Activated T-helper 1 cell treated with anti-CD3 and anti-CD28 coated beads, Interleukin-12 subunit alpha, Interleukin-12 subunit beta, Interleukin-2, Interleukin-4 antibody, amounts not matched to agents 30 ng/mL and 10 ng/mL and 1 ng/mL, durations not matched to agents 14 hours and 24 hours and 36 hours (primary cell): Measurements from ENCODE around the gene DRAM1. TPM values are rescaled to one million over a fixed set of nuclear protein-coding genes. Genes with fewer than 3 reads are reported as not detected.
A peak's percentile ranks its signal among the peaks of the same experiment; 100 is the strongest.

ENCODE experiments used
- DNase-seq: peaks from one replicate; pipeline ENCODE4 v3.0.0; 2021; ENCODE audit warnings: low spot score
- H3K27ac Mint-ChIP-seq: one replicate; pipeline ENCODE4 v1.8.0; 2021; ENCODE audit warnings: mild to moderate bottlenecking, mixed read lengths
- H3K27me3 Mint-ChIP-seq: one replicate; pipeline ENCODE4 v1.8.0; 2022; ENCODE audit warnings: mild to moderate bottlenecking, moderate library complexity, mixed read lengths; ENCODE audit not compliant: insufficient read depth
- H3K36me3 Mint-ChIP-seq: one replicate; pipeline ENCODE4 v1.8.0; 2021; ENCODE audit warnings: low read depth, mixed read lengths
- H3K4me1 Mint-ChIP-seq: one replicate; pipeline ENCODE4 v1.8.0; 2021; ENCODE audit warnings: low read depth, mixed read lengths
- H3K4me3 Mint-ChIP-seq: one replicate; pipeline ENCODE4 v1.8.0; 2021; ENCODE audit warnings: mild to moderate bottlenecking, moderate library complexity, mixed read lengths
- H3K9me3 Mint-ChIP-seq: one replicate; pipeline ENCODE4 v1.8.0; 2021; ENCODE audit warnings: mixed read lengths
- intact Hi-C: fragments of 100-400 bp; cut with micrococcal nuclease; formaldehyde crosslinking; loops from one replicate; pipeline ENCODE4 v1.15.1; 2024
- total RNA-seq: library from RNA; stranded (reverse); gene quantifications from 2 replicates; pipeline ENCODE4 v1.2.3, GENCODE V29; 2022

Gene DRAM1
- total RNA-seq, 1 donor from 2014 or later: 4.1 TPM

DNA sequence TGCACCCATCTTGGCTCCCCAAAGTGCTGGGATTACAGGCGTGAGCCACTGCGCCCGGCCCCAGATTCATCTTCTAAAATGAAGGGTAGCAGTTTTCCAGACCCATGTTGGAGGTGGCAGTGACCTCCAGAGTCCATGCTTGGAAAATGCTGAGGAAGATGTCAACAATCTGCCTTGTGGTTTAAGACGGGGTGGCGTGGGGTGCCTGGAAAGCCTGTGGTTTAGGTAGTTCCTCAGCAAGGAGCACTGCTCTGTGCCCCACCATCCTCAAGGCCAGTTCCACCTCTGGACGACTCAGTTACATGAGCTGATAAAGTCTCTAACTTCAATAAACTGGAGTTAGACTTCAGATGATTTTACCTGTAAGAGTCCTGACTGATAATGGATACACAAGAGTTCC lies 48.6 kb downstream of the DRAM1 start:
- no peak for DNase-seq
- no peaks in the 10 kb centered on the region for H3K9me3 Mint-ChIP-seq
- H3K4me1 Mint-ChIP-seq: peaks cover 10% of the 10 kb centered on the region
- intact Hi-C loops: no loop called here
- H3K27me3 Mint-ChIP-seq: no peaks in the 10 kb centered on the region
- no peak overlapping the region for H3K4me3 Mint-ChIP-seq
- H3K27ac Mint-ChIP-seq: no peak overlapping the region
- H3K36me3 Mint-ChIP-seq: no peaks in the 10 kb centered on the region

DNA sequence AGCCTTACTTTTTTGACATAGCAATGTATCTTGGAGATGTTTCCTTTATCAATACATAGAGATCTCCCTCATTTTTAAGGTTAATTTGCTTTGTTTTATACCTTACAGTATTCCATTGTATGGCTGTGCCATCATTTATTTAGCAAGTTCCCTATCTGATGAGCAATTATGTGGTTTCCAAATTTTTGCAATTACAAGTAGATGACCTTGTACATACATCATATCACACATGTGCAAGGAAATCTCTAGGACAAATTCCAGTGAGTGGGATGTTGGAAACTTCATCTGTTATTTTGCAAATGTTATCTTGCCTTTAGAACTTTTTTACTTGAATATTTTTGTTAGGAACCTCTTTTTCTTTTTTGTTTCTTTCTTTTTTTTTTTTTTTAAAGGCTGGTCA lies 49.7 kb downstream of the DRAM1 start:
- no peak overlapping the region for H3K27ac Mint-ChIP-seq
- H3K9me3 Mint-ChIP-seq: no peaks in the 10 kb centered on the region
- peaks cover 19% of the 10 kb centered on the region for H3K4me1 Mint-ChIP-seq
- H3K36me3 Mint-ChIP-seq: no peaks in the 10 kb centered on the region
- H3K4me3 Mint-ChIP-seq: no peak overlapping the region
- no peak for DNase-seq
- H3K27me3 Mint-ChIP-seq: no peaks in the 10 kb centered on the region
- intact Hi-C loops: no loop called here

DNA sequence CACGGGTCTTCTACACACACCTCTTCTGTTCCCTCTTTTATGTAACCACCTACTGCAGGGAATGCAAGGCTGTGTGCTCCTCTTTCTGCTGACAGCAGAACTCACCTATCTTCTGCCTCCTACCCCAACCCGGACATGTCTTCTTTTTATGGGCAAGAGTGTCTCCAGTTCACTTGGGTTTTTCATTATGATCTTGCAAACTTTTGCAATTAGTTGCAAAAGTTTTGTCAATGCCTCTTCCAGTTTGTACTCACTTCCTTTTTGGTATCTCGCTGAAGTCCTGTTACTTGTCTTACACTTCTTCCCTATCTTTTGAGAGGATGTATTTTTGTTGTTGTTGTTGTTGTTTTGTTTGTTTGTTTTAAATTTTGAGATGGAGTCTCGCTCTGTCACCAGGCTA lies 50.6 kb downstream of the DRAM1 start:
- Mint-ChIP-seq H3K4me1 (peaks cover 21% of the 10 kb centered on the region), H3K9me3 (no peaks in the 10 kb centered on the region), H3K27ac (no peak overlapping the region), H3K4me3 (no peak overlapping the region), H3K27me3 (no peaks in the 10 kb centered on the region), H3K36me3 (no peaks in the 10 kb centered on the region)
- intact Hi-C loops: no loop called here
- DNase-seq: no peak

DNA sequence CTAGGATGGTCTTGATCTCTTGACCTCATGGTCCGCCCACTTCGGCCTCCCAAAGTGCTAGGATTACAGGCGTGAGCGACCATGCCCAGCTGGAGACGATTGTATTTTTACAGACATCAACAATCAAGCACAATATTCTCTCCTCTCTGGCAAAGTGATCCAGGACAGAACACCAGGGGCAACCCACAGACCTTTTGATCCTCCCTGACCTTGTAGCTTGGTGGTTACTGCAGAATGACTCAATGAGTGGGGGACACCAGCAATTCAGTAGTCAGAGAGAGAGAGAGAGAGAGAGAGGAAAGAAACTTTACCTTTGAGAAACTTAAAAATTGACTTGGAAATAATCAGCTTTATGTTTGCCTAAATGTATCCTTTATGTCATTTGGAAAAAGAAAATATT lies 51.2 kb downstream of the DRAM1 start:
- Mint-ChIP-seq H3K27ac (no peak overlapping the region), H3K27me3 (no peaks in the 10 kb centered on the region), H3K4me1 (peaks cover 21% of the 10 kb centered on the region), H3K9me3 (no peaks in the 10 kb centered on the region), H3K36me3 (no peaks in the 10 kb centered on the region), H3K4me3 (no peak overlapping the region)
- no peak for DNase-seq
- intact Hi-C loops: no loop called here

DNA sequence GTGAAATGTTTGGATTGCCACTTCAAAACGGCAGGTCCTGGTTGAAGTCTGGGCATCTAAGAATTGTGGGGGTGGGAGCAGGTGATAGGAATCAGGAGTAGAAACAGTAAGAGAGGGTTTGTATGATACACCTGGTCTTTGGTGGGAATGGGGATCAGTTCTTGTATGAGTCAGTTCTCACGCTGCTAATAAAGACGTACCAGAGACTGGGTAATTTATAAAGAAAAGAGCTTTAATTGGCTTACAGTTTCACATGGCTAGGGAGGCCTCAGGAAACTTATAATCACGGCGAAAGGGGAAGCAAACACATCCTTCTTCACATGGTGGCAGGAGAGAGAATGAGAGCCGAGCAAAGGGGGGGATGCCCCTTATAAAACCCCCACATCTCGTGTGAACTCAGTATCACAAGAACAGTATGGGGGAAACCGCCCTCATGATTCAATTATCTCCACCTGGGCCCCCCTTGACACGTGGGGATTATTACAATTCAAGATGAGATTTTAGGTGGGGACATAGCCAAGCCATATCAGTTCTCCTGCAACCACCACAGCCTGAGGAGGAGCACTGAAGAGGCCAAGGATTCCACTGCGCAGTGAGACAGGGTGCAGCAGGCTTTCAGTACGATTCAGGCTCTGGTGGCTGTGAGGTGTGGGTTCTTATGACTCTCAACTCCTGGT lies 52.1 kb downstream of the DRAM1 start:
- no peaks in the 10 kb centered on the region for H3K9me3 Mint-ChIP-seq
- peaks cover 26% of the 10 kb centered on the region for H3K4me1 Mint-ChIP-seq
- H3K27ac Mint-ChIP-seq: no peak overlapping the region
- peaks cover 5% of the 10 kb centered on the region for H3K27me3 Mint-ChIP-seq
- no peak for DNase-seq
- H3K4me3 Mint-ChIP-seq: no peak overlapping the region
- H3K36me3 Mint-ChIP-seq: no peaks in the 10 kb centered on the region
- intact Hi-C loops: loop anchor here (10.0 kb wide), 1 partner anchor 1575 kb away; no protein-coding TSS in a partner anchor

DNA sequence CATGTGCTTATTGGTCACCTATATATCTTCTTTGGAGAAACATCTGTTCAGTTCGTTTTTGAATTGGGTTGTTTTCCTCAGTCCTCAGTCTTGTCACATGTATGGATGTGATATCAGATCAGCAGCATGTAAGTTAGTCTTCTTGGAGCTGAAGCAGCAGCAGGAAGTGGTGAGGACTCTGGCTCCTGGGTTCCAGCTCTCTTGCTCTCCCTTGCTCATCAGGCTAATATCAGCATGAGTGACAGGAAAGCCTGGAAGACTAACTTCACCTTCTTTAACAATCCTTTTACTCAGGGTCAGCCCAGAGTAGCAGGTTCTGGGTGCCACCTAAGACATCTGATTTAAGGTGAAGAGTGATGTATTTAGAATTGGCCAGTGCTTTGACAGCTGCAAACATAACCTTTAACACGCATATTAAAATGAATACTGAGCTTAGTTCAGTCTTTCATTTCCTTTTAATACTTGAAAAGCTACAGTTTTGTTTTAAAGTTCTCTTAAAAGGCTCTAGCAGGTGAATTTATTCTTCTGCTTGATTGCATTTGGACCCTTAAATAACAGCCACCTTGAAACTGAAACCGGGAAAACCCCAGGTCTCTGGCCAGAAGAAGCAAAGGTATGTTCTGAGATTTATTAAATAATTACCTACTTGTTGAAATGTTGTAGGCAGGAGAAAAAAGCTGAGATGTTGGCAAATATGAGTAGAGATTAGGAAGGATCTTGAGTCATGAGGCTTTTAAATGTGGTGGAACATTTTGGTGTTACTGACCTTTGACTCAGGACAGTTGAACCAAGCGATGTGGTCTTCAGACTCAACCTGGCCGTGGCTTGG lies 54.3 kb downstream of the DRAM1 start:
- intact Hi-C loops: loop anchor here (10.0 kb wide), 1 partner anchor 1573 kb away; no protein-coding TSS in a partner anchor

DNA sequence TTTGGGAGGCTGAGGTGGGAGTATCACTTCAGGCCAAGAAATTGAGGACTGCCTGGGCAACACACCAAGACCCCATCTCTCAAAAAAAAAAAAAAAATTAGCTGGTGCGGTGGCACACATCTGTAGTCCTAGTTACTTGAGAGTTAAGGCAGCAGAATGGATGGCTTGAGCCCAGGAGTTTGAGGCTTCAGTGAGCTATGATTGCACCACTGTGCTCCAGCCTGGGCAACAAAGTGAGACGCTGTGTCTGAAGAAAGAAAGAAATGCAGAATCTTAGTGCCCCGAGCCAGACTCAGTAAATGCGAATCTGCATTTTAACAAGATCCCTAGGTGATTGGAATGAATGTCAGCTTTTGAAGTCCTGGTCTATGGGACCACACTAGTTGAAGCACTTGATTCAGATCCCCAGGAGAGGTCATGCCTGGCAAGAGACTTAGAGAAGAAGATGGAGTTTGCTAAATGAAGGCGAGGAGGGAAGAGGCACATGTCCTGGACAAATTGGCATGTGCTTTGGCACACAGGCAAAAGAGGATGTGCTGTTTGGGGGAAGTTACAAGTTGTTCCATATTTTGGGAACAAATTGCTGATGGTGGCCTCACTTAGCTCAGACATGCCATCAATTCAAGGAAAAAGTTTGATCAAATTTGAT lies 56.6 kb downstream of the DRAM1 start:
- Mint-ChIP-seq H3K27me3 (peaks cover 5% of the 10 kb centered on the region), H3K4me1 (peaks cover 31% of the 10 kb centered on the region), H3K9me3 (no peaks in the 10 kb centered on the region), H3K36me3 (no peaks in the 10 kb centered on the region), H3K4me3 (no peak overlapping the region), H3K27ac (no peak overlapping the region)
- no peak for DNase-seq
- intact Hi-C loops: loop anchor here (10.0 kb wide), 1 partner anchor 1571 kb away; no protein-coding TSS in a partner anchor

More for the DNA sequence above, 54.3 kb downstream of the DRAM1 start:
- H3K27me3 Mint-ChIP-seq: peaks cover 5% of the 10 kb centered on the region
- no peaks in the 10 kb centered on the region for H3K9me3 Mint-ChIP-seq
- no peak overlapping the region for H3K27ac Mint-ChIP-seq
- no peak overlapping the region for H3K4me3 Mint-ChIP-seq
- no peak for DNase-seq
- no peaks in the 10 kb centered on the region for H3K36me3 Mint-ChIP-seq
- H3K4me1 Mint-ChIP-seq: peaks cover 37% of the 10 kb centered on the region

DNA sequence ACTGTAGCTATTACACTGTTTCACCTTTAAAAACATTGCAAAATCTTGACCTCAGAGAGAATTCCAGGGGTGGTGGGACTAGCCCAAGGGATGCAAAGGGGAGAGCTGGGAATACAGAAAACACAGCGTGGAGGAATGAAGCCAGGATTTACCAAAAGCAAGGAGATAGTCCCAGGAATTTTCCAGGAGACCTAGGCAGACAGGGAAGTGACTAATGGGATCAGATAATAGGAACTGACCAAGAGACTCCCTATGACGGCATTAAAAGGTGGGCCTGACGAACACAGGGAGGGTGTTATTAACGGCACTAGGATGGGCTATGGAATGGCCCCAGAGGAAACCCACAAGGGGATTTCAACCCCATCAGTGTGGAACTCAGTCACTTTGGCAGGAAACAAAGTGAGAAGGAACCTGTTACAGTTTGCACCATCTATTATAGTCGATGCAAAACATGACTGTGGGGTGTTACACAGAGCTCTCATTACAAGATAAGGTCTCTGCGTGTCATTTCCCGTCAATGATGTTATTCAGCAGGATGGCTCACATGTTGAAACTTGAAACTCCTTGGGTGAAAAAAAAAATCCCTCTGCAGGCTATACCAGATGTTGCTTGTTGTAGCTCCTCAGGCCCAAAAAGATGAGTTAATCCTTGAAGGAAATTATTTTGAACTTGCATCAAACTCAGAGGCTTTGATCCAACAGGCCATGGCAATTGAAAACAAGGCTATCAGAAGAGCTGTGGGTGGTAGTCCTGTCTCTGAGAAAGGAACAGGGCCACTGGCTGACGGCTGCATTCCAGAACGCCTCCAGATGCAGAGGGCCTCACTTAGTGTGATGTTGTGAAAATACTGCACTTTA lies 58.7 kb downstream of the DRAM1 start:
- Mint-ChIP-seq H3K36me3 (no peaks in the 10 kb centered on the region), H3K27me3 (peaks cover 5% of the 10 kb centered on the region), H3K9me3 (no peaks in the 10 kb centered on the region), H3K27ac (peak overlapping the region; percentile 52), H3K4me3 (no peak overlapping the region), H3K4me1 (peaks cover 45% of the 10 kb centered on the region)
- intact Hi-C loops: loop anchor here (1.0 to 10.0 kb wide), 7 partner anchors 19 to 1569 kb away; partner anchors contain the start of genes DRAM1 and PMCH
- DNase-seq: peak; percentile 43

DNA sequence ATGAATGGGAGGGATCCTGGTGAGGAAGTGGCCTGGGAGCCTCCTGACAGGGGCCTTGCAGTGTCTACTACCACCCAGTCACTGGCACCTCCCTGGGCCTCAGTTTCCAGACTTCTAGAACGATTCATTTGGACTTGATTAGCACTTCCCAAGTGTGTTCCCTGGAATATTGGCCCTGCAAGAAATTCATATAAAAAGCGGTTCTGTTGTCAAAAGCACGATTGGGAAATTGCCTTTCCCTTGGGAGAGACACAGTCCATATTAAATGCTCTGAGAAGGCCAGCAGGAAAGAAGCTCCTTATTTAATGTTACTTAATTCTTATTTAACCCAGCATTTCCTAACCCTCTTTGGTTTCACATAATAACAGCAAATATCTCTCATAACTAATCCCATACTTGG lies 61.9 kb downstream of the DRAM1 start:
- Mint-ChIP-seq H3K36me3 (no peaks in the 10 kb centered on the region), H3K27me3 (peaks cover 8% of the 10 kb centered on the region), H3K9me3 (no peaks in the 10 kb centered on the region), H3K4me1 (peaks cover 39% of the 10 kb centered on the region), H3K4me3 (no peak overlapping the region), H3K27ac (no peak overlapping the region)
- no peak for DNase-seq
- intact Hi-C loops: loop anchor here (1.0 to 10.0 kb wide), 7 partner anchors 181 to 1565 kb away; partner anchors contain the start of genes NUP37 and PARPBP

DNA sequence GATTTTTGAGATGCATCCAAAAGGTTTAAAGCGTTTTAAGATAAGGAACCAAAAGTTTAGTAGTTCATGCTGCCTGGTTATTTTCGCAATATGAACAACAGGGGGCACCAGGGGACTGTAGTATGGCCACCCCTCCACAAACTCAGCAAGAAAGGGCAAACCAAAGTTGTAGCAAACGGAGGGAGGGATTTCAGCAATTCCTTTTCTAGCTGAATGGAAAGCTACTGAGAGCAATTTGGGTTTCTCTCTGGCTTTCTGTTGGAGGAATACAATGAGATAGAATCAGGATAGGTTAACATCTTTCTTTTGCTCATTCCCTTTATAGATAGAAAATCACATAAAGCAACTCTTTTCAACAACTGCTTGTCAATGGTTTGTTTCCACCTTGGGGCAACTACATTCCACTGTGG lies 62.5 kb downstream of the DRAM1 start:
- intact Hi-C loops: loop anchor here (1.0 to 10.0 kb wide), 8 partner anchors 180 to 1565 kb away; partner anchors contain the start of genes NUP37 and PARPBP
- no peaks in the 10 kb centered on the region for H3K9me3 Mint-ChIP-seq
- H3K4me1 Mint-ChIP-seq: peaks cover 39% of the 10 kb centered on the region
- H3K27me3 Mint-ChIP-seq: peaks cover 8% of the 10 kb centered on the region
- DNase-seq: peak; percentile 45
- no peaks in the 10 kb centered on the region for H3K36me3 Mint-ChIP-seq
- no peak overlapping the region for H3K4me3 Mint-ChIP-seq
- no peak overlapping the region for H3K27ac Mint-ChIP-seq

DNA sequence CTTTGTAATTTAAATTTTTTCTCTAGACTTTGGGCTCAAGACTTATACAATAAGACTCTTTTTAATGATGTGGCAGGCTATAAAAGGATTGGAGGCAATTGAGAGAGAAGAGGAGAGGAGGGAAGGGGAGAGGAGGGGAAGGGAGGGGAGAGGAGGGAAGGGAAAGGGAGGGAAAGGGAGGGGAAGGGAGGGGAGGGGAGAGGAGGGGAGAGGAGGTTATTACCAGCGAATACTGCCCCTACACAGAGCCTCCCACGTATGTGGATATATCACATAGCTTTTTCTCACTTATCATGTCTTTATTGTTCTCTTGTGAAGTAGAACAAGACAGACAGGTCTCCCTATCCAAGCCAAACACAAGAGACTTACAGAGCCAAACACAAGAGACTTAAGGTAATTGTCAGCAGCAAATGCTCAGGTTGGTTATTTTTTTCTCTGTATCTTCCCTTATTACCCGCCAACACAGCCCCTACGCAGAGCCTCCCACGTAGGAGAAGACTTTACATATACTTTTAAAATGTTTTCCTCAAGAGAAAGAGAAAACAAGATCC lies 63.1 kb downstream of the DRAM1 start:
- intact Hi-C loops: loop anchor here (2.0 kb wide), 1 partner anchor 360 kb away; no protein-coding TSS in a partner anchor
- H3K4me3 Mint-ChIP-seq: no peak overlapping the region
- H3K27ac Mint-ChIP-seq: no peak overlapping the region
- no peak for DNase-seq
- peaks cover 37% of the 10 kb centered on the region for H3K4me1 Mint-ChIP-seq
- H3K36me3 Mint-ChIP-seq: no peaks in the 10 kb centered on the region
- H3K9me3 Mint-ChIP-seq: no peaks in the 10 kb centered on the region
- peaks cover 8% of the 10 kb centered on the region for H3K27me3 Mint-ChIP-seq
